Measurements from ENCODE around the gene TTC28.

The TTC28 gene

DNA sequence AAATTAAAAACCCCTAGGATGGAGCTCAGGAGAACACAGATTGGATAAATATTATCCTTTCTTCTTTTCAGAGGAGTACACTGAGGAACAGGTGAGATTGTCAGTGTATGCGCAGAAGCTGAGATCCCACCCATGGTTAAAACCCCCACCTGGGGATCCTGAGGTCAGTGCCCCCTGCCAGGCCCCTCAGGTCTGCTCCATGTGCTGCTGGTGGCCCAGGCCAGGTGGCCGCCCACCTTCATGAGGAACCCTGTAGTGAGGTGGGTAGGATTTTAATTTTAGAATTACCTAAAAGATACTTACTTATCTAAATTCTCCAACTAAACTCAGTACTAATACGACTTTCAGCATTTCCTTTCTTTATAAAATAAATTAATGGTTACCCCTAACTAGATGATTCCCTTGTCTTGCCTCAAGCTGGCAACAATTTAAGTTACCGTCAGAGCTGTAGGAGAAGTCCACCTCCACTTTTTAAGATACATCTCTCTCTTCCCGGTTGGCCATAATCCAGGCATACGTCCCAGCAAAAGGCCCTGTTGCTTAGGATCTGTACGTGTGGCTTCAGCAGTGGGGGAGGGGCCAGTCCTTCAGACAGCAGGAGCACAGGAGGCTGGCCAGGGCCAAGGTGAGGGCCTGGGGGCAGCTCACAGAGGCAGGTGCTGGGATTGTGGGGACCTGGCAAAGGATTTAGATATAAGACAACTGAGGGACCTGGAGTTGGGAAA, 699.1 kb downstream of the TTC28 start:
- DNase-seq = no peak

DNA sequence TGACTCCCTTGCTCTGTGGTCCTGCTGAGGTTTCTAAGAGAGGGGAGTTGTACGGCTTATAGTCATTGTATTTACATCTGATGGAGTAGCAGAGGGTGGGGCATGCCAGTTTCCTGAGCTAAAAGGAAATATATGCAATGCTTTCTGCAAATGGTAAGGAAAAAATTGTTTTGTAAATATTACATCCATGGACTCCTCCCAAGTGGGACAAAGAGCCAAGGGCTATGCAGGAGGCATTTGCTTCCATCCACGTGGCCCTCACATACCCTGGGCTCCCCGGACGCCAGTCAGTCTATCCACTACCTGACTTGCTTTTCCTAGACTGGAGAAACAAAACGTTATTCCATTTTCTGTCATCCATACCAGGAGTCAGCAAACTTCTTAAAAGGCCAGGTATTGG, 700.8 kb downstream of the TTC28 start:
- DNase-seq = no peak

DNA sequence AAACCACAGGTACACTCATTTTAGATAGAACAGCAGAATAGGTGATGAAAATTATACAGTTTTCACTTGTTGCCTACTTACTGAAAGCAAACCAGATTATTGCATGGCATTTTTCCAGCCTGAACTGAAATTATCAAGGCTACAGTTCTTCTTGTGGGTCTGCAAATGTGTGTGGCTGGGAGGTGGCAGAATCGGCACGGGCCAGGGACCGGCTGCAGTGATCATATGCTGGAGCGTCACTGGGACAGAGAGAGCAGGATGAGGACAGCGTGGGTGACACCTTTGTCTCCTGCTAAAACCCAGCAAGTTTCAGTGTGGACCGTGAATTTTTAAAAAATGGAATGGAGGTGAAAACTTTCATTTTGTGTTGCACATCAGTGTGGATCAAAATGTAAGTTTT, 701.3 kb downstream of the TTC28 start:
- DNase-seq = no peak

GRCh38 chr22:27976586-27976985, 703.1 kb downstream of the TTC28 start:
- DNase-seq = no peak

GRCh38 chr22:27975381-27976013, 704.1 kb downstream of the TTC28 start:
- no peak for DNase-seq

- no peak for DNase-seq
Measured at GRCh38 chr22:27973846-27974245, 705.8 kb downstream of the TTC28 start.

DNA sequence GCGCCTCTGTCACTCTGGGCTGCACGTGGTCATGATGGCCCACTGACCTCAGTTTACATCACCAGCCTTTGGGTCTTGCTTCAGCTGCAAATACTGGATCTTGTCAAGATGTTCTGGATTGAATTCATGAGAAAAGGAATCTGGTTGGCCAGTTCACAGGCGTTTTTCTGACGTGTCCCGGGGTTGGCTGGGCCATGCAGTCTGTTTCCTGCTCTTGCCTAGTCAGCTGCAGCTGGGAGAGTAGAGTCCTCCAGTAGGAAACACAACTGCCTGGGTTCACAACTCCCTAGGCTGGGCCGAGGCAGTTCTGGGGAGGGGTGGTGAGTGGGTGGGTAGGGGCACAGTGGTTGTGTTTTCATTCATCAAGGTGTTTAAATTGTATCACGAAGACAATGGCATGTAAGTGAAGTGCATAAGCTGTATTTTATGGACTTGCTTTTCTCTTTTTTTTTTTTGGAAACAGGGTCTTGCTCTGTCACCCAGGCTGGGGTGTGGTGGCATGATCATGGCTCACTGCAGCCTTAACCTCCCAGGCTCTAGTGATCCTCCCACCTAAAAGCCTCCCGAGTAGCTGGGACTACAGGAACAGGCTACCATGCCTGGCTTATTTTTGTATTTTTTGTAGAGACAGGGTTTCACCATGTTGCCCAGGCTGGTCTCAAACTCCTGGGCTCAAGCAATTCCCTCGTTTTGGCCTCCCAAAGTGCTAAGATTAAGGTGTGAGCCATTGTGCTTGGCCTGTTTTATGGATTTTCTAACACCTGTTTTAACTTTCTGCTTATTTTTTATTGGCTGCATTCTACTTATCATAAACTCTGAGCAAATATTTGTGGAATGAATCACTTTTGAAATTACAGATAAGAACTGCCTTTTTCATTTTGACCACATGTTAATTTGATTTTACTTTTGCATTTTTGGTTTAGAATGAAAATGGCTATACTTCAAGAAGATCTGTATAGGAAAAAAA, 706.6 kb downstream of the TTC28 start:
- DNase-seq = no peak

DNA sequence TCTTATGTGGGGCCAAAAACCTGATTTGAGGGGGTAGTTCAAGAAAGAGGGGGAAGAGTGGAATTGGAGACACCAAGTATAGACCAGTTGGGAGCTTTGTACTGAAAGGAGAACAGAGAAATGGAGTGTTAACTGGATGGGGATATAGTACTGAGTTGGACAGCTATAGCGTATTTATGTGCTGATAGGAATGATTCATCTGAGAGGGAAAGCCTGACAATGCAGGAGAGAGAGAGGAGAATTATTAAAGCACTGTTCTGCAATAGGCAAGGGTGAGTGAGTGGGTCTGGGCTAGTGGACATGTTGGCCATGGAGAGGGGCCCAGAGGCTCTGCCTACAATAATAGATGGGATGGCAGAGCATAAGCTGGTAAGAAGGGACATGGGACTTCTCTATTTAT, 707.7 kb downstream of the TTC28 start:
- DNase-seq = no peak

- DNase-seq = no peak
Measured at GRCh38 chr22:27970596-27971220, 708.9 kb downstream of the TTC28 start.

DNA sequence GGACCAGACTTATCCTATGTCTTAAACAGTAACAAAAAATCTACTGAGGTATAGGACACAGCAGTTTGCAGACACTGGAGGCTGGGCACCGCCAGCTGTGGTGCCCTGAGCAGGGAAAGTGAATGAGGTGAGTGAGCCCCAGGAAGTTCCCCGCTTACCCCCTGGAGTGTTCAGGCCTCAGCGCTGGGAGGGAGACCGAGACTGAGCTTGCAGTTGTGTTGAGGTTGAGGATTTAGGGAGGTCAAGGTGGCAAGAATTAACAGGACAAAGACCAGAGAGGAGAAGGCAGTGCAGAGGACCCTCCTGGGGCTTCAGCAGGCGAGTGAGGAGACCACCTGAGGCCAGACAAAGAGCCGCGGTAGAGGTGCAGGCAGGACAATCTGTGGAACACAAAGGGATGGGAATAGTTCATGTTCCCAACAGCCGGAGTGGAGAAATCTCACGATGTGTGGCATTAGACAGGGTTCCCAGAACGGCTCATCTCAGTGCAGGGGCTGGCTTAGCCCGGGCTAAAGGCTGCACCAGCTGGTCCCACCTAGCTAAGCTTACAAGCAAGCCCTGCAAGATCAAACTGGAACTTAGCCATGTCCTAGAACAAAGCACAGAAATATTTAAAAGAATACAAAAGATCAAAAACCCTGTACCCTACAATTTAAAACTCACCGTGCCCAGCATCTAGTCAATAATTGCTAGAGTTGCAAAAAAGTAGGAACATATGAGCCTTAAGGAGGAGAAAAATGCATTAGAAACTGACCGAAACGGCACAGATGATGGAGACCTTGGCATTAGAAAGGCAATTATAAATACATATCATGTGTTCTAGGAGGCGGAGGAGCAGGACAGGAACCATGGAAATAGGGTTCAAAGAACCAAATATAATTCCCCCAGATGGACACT, 713.2 kb downstream of the TTC28 start:
- DNase-seq = no peak

DNA sequence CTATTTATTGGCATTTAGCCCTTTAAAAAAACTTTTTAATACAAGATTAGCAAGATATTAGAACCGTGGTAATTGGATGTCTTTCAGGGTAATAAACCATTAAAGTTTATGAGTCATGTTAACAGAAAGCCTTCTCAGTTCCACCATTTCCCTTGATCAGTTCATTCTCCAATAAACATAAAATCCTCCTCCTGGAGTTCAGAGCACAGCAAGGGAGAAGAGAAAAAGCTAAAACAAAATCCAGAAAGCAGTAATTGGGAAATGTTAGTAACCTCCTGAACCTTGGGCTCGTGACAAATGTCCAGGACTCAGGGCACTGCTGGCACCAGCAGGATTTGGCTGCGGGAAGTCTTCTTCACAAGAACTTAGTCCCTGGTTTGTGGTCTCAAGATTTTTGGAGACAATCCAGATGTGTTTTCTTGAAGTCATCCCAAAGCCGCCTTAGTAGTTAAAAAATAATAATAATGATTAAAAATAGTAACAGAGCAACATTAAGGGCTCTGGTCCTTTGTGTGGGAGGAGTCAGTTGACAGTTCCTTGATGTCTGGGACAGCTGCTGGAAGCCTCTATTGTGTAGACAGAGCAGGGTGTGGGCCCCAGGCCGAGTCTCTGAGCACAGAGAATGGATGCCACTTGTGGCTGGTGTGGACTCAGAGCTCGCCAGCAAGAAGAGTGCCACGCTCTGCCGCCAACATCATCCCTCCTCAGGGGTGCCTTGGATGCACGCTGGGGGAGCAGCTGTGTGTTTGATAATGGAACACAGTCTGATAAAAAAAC, 717.2 kb downstream of the TTC28 start:
- DNase-seq = no peak

- no peak for DNase-seq
Measured at GRCh38 chr22:27961680-27962079, 718.0 kb downstream of the TTC28 start.

DNA sequence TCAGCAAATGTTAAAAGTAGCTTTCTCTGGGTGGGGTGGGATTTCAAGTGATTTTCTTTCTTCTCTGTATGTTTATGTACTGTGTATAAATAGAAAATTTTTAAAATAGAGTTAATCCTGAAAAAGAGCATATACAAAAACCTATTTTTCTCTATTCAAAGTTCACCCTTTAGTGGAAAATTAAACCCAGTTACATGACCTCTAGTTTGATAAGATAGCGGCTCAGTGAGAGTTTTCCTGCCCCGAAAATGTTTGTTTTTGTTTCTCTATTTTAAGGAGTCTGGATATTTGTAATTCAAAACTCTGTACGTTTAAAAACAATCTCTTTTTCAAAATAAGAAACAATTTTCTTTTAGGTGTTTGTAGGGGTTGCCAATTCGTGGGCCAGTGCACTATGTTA, 718.5 kb downstream of the TTC28 start:
- DNase-seq = no peak

DNA sequence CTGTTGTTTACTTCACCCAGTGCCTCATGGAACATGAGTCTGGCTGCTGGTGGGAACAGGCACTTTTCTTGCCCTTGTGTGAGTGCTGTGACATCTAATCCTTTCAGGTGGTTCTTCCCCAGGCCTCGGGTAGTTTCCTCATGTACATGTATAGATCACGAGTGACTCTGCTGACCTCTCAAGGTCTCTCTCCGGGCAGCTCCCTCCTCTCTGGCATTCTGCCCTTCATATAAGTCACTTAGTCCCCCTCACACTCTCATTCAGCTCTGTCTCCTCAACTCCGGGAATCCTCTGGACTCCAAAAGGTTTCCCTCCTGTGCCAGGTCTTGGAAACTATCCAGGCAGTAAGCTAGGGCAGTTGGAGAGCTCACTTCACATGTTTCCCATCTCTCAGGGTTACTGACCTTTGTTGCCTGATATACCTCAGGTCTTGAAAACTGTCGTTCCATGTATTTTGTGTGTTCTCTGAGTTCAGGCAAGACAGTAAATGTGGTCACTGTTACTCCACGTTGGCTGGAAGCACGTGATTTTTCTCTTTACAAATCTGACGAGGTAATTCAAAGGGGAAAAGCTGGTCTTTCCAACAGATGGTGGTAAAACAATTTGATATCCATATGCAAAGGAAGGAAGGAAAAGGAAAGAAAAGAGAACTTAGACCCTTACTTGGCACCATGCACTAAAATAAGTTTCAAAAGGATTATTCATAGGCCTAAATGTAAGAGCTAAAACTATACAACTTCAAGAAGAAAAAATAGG, 720.1 kb downstream of the TTC28 start:
- DNase-seq = no peak

- DNase-seq = no peak
Measured at GRCh38 chr22:27952779-27953178, 726.9 kb downstream of the TTC28 start.

DNA sequence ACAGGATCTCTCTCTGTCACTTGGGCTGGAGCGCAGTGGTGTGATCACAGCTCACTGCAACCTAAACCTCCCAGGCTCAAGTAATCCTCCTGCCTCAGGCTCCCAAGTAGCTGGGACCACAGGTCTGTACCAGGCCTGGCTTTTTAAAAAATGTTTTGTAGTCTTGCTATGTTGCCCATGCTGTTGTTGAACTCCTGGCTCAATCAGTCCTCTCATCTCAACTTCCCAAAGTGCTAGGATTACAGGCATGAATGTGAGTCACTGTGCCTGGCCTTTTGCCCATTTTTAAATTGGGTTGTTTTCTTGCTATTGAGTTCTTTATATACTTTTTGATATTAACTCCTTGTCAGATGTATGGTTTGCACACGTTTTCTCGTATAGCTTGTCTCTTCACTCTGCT, 727.5 kb downstream of the TTC28 start:
- DNase-seq = no peak

- no peak for DNase-seq
Measured at GRCh38 chr22:27949421-27949820, 730.2 kb downstream of the TTC28 start.

DNA sequence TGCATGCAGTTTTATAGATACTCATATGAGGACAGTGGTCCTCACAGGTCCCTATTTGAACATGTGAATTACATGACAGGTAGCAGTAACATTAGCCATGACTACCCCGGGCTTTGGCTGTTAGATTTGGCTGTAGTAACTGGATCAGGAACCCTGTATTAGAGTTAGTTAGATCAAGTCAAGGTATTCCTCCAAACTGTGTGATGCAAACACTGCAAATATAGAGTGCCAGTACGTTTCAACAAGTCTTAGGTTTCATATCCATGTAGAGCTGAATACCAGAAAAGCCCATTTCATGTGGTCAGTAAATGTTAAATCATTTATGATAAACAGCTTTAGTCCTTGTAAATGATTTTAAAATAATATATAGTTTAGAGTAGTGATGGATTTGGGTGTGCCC, 731.1 kb downstream of the TTC28 start:
- DNase-seq = no peak

DNA sequence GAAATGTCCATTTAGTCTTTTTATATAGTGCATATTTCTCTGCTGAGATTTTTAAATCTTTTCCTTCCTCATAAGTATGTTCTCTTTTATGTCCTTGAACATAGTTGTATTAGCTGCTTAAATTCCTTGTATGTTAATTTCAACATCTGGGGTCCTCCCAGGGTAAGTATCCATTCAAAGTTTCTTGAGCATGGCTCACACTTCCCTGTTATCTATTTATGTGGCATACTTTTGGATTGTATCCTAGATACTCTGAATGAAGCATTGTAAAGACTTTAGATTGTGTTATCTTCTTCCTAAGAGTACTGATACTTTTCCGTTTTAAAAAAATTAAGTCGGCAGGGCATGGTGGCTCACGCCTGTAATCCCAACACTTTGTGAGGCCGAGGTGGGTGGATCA, 732.2 kb downstream of the TTC28 start:
- no peak for DNase-seq

GRCh38 chr22:27941143-27941542, 738.5 kb downstream of the TTC28 start:
- no peak for DNase-seq

DNA sequence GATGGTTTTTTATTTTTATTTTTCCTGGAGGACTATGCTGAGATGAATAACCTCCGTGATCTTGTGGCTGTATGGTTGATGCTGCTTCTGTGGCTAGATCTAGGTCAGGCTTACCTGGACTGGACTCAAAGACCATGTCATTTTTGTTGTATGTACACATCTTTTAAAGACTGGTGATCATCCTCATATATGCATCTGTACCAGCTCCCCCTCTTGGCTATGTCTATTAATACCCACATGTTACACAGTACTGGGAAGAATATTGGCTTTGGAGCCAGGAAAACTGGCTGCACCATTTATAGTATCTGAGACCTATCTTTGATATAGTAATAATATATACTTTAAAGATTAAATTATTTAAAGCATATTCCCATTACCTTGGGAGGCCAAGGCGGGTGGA, 742.2 kb downstream of the TTC28 start:
- no peak for DNase-seq

All from CD4-positive, alpha-beta T cell treated with Interleukin-4 for 4 hours (primary cell).